ENCODE measurements around the gene NES.
A peak's percentile ranks its signal among the peaks of the same experiment; 100 is the strongest.

NES gene

GRCh38 chr1:156627313-156627880, 49.8 kb downstream of the NES start:
- peak; percentile 76 for TF ChIP-seq CTCF (conservative IDR thresholded peaks at IDR 0.05)
- no peak overlapping the region for H3K27ac ChIP-seq

- peak; percentile 12 for TF ChIP-seq CTCF (conservative IDR thresholded peaks at IDR 0.05)
- no peak overlapping the region for H3K27ac ChIP-seq
Observed at GRCh38 chr1:156626079-156626438, 51.1 kb downstream of the NES start.

- no peak overlapping the region for H3K27ac ChIP-seq
- peak; percentile 91 for TF ChIP-seq CTCF (conservative IDR thresholded peaks at IDR 0.05)
Observed at GRCh38 chr1:156625436-156626078, 51.6 kb downstream of the NES start.

GRCh38 chr1:156624814-156625435, 52.3 kb downstream of the NES start:
- TF ChIP-seq CTCF (conservative IDR thresholded peaks at IDR 0.05): no peak
- no peak overlapping the region; the same call in 1 of the 2 replicates for H3K27ac ChIP-seq

- peak overlapping the region; percentile 35; the same call in 1 of the 2 replicates for H3K27ac ChIP-seq
- TF ChIP-seq CTCF (conservative IDR thresholded peaks at IDR 0.05): peak; percentile 62
Observed at GRCh38 chr1:156623946-156624813, 53.0 kb downstream of the NES start.

GRCh38 chr1:156622581-156623297, 54.5 kb downstream of the NES start:
- no peak for TF ChIP-seq CTCF (conservative IDR thresholded peaks at IDR 0.05)
- no peak overlapping the region for H3K27ac ChIP-seq

Measured in VCaP (cell line).